Measurements from ENCODE around the gene ITPKB. TPM values are rescaled to one million over a fixed set of nuclear protein-coding genes. Genes with fewer than 3 reads are reported as not detected.
A peak's percentile ranks its signal among the peaks of the same experiment; 100 is the strongest.

Gene ITPKB
- total and polyA plus RNA-seq, 2 experiments from 2014 or later, result 0.31 to 5.2 TPM

DNA sequence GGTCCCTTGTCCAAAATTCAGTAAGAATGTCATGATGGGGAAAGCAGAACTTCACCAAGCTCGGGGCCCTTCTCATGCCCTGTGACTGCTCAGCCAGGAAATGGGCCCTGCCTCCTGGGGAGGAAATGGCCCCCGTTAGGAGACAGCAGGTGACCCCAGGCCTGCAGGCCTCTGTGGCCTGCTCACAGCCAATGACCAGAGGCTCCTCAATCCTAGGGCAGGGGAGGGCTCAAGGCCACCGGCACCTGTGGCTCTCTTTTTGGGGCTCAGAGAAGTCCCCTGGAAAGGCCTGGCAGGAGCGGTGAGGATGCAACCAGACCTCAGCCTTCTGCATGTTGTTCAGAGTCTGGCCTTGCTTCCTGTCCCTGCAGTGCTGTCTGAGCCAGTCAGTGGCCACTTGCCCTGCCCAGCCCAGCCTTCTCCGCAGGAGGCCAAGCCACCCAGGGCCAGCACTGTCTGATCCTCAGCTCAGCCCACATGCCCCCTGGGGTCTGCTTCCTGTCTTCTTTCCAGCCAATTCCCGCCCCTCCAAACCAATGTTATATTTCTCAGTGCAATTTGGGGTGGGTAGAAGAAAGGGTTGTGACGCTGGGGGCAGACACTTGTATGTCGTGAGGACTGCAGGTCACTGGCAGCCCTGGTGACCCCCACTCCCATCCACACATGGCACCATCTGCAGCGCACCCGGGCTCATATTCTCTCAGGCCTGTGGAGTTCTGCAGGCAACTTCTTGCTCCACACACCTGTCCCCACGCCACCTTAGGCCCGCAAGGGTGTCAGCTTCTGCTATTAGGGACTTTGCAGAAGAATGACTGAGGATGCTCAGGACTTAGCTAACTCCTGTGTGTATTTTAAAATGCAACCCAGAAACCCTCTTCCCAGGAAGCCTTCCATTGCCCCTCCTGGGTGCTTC is 83.6 kb downstream of the ITPKB start:
- Histone ChIP-seq H3F3A (replicated peaks; ENCODE audit: low read depth) (peaks cover 7% of the 10 kb centered on the region; the same call in 1 of the 2 replicates), H3K4me2 (peak overlapping the region; percentile 51), H2AFZ (no peak overlapping the region), H3K4me3 (no peak overlapping the region), H3K9me2 (ENCODE audit: insufficient read depth) (no peaks in the 10 kb centered on the region), H3K27me3 (ENCODE audit: insufficient read depth) (no peaks in the 10 kb centered on the region), H4K20me1 (replicated peaks; ENCODE audit: insufficient read depth) (no peaks in the 10 kb centered on the region), H3K79me2 (replicated peaks; ENCODE audit: insufficient read depth) (no peaks in the 10 kb centered on the region), H3K36me3 (ENCODE audit: insufficient read depth) (no peaks in the 10 kb centered on the region), H3K27ac (ENCODE audit: low read depth) (peak overlapping the region; percentile 69), H3K4me1 (ENCODE audit: insufficient read depth) (peaks cover 39% of the 10 kb centered on the region)
- H3K4me3 Mint-ChIP-seq, result no peak overlapping the region
- no peak overlapping the region for H3K27ac Mint-ChIP-seq
- TF ChIP-seq, protein P1, sequence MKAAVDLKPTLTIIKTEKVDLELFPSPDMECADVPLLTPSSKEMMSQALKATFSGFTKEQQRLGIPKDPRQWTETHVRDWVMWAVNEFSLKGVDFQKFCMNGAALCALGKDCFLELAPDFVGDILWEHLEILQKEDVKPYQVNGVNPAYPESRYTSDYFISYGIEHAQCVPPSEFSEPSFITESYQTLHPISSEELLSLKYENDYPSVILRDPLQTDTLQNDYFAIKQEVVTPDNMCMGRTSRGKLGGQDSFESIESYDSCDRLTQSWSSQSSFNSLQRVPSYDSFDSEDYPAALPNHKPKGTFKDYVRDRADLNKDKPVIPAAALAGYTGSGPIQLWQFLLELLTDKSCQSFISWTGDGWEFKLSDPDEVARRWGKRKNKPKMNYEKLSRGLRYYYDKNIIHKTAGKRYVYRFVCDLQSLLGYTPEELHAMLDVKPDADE (IDR thresholded peaks at IDR 0.05), result peak; percentile 61
- TF ChIP-seq NANOG (IDR thresholded peaks at IDR 0.05; ENCODE audit: borderline replicate concordance), result no peak
- peak; percentile 7; the same call in 1 of the 3 replicates for ATAC-seq
- H3K4me1 Mint-ChIP-seq, result peaks cover 65% of the 10 kb centered on the region
- no peak for DNase-seq (ENCODE audit: low spot score)
- H3K36me3 Mint-ChIP-seq (ENCODE audit: low read depth), result no peaks in the 10 kb centered on the region
- H3K9me3 Mint-ChIP-seq, result no peaks in the 10 kb centered on the region
- peaks cover 27% of the 10 kb centered on the region for H3K27me3 Mint-ChIP-seq (ENCODE audit: insufficient read depth, low read depth, poor library complexity)

DNA sequence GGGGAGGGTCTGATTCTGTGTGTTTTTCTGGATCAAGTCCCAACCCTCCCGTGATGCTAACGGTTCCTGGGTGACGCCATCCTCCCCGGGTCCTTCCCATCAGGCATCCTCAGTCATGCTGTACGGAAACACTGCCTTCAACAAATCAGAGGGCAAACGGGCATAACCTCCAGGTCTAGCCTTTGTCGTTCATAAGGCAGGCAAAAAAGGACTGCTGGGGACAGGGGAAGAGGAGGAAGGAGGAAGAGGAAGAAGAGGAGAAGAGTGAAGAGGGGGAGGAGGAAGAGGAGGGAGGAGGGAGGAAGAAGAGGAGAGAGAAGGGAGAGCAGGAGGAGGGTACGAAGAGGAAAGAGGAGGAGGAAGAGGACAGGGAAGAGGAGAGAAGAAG is 84.4 kb downstream of the ITPKB start:
- Histone ChIP-seq H3K79me2 (replicated peaks; ENCODE audit: insufficient read depth) (no peaks in the 10 kb centered on the region), H3K27ac (ENCODE audit: low read depth) (peak overlapping the region; percentile 90), H3K4me1 (ENCODE audit: insufficient read depth) (peaks cover 40% of the 10 kb centered on the region), H3K4me3 (no peak overlapping the region), H3K4me2 (peak overlapping the region; percentile 51), H3K9me2 (ENCODE audit: insufficient read depth) (no peaks in the 10 kb centered on the region), H4K20me1 (replicated peaks; ENCODE audit: insufficient read depth) (no peaks in the 10 kb centered on the region), H3K36me3 (ENCODE audit: insufficient read depth) (no peaks in the 10 kb centered on the region), H2AFZ (no peak overlapping the region), H3F3A (replicated peaks; ENCODE audit: low read depth) (0 out of 2 replicates have a peak, but pooled peaks cover 7% of the 10 kb centered on the region), H3K27me3 (ENCODE audit: insufficient read depth) (no peaks in the 10 kb centered on the region)
- no peak for DNase-seq (ENCODE audit: low spot score)
- ATAC-seq, result no peak
- H3K36me3 Mint-ChIP-seq (ENCODE audit: low read depth), result no peaks in the 10 kb centered on the region
- no peaks in the 10 kb centered on the region for H3K9me3 Mint-ChIP-seq
- peaks cover 23% of the 10 kb centered on the region for H3K27me3 Mint-ChIP-seq (ENCODE audit: insufficient read depth, low read depth, poor library complexity)
- H3K4me1 Mint-ChIP-seq, result peaks cover 66% of the 10 kb centered on the region
- TF ChIP-seq, protein P2, sequence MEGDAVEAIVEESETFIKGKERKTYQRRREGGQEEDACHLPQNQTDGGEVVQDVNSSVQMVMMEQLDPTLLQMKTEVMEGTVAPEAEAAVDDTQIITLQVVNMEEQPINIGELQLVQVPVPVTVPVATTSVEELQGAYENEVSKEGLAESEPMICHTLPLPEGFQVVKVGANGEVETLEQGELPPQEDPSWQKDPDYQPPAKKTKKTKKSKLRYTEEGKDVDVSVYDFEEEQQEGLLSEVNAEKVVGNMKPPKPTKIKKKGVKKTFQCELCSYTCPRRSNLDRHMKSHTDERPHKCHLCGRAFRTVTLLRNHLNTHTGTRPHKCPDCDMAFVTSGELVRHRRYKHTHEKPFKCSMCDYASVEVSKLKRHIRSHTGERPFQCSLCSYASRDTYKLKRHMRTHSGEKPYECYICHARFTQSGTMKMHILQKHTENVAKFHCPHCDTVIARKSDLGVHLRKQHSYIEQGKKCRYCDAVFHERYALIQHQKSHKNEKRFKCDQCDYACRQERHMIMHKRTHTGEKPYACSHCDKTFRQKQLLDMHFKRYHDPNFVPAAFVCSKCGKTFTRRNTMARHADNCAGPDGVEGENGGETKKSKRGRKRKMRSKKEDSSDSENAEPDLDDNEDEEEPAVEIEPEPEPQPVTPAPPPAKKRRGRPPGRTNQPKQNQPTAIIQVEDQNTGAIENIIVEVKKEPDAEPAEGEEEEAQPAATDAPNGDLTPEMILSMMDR (conservative IDR thresholded peaks at IDR 0.05; ENCODE audit: low read depth in 2 of 2), result no peak
- TF ChIP-seq, protein P1 (IDR thresholded peaks at IDR 0.05), result no peak
- TF ChIP-seq EZH2phosphoT487 (IDR thresholded peaks at IDR 0.05; ENCODE audit: unreplicated experiment) (no peak), ZNF114 (CRISPR knock-in tag; IDR thresholded peaks at IDR 0.05) (no peak), JUNB (IDR thresholded peaks at IDR 0.05; ENCODE audit: unreplicated experiment) (no peak)
- peak overlapping the region; percentile 88 for H3K27ac Mint-ChIP-seq
- no peak overlapping the region for H3K4me3 Mint-ChIP-seq

Measured in GM23338 (cell line).